H1 (cell line): ENCODE data around the gene DCDC2C. TPM values are rescaled to one million over a fixed set of nuclear protein-coding genes. Genes with fewer than 3 reads are reported as not detected.

Experiments used
- CTCF ChIA-PET: fragments of 300-600 bp; sonication (Branson Sonifier 250); formaldehyde crosslinking; loops from one replicate; lab custom pipeline; 2021; ENCODE audit not compliant: partially characterized antibody; lab: Charles Lee
- POLR2A ChIA-PET: fragments of 300-600 bp; sonication (Branson Sonifier 250); formaldehyde crosslinking; loops from one replicate; lab custom pipeline; 2021; ENCODE audit warnings: inconsistent platforms; ENCODE audit not compliant: partially characterized antibody; lab: Charles Lee
- DNase-seq, 2 experiments: peaks; one replicate each; pipeline versions ENCODE4 v3.0.0 to v3.0.0-alpha.2; 2010 to 2022; ENCODE audit warnings: low spot score in 2 of 2, low read depth in 1 of 2, mixed read lengths in 1 of 2
- FAIRE-seq: peaks from 2 replicates; lab custom pipeline; 2011; peaks lifted over from hg19 to GRCh38; lab: Jason Lieb, UNC
- H2AFZ ChIP-seq: 2 replicates; pipeline ENCODE4 v1.8.1; 2012; ENCODE audit warnings: low read length, inconsistent platforms
- H2AK5ac ChIP-seq: 2 replicates; pipeline ENCODE4 v1.6.1; 2013; ENCODE audit warnings: low read depth, low read length
- H2BK120ac ChIP-seq: replicated peaks from 2 replicates; pipeline ENCODE3; 2013; ENCODE audit warnings: low read depth, low read length, inconsistent platforms
- H2BK12ac ChIP-seq: 2 replicates; pipeline ENCODE4 v1.6.1; 2013; ENCODE audit warnings: low read depth, low read length
- H2BK15ac ChIP-seq: 2 replicates; pipeline ENCODE4 v1.6.1; 2013; ENCODE audit warnings: low read length
- H2BK20ac ChIP-seq: 2 replicates; pipeline ENCODE4 v1.6.1; 2013; ENCODE audit warnings: low read length
- H2BK5ac ChIP-seq: 2 replicates; pipeline ENCODE4 v1.6.1; 2013; ENCODE audit warnings: low read depth, low read length
- H3K14ac ChIP-seq: 2 replicates; pipeline ENCODE4 v1.6.1; 2013; ENCODE audit warnings: inconsistent platforms; ENCODE audit not compliant: insufficient read length
- H3K18ac ChIP-seq: 2 replicates; pipeline ENCODE4 v1.6.1; 2013; ENCODE audit warnings: low read length; ENCODE audit errors: extremely low read depth
- H3K23ac ChIP-seq: 2 replicates; pipeline ENCODE4 v1.6.1; 2013; ENCODE audit warnings: inconsistent platforms; ENCODE audit not compliant: insufficient read length
- H3K23me2 ChIP-seq: 2 replicates; pipeline ENCODE4 v1.6.1; 2013; ENCODE audit warnings: low read depth, low read length
- H3K27ac ChIP-seq: 2 replicates; pipeline ENCODE4 v1.6.1; 2011; ENCODE audit warnings: low read depth, low read length, inconsistent platforms
- H3K27me3 ChIP-seq, 4 experiments: replicated peaks in 1 of 4; 1 replicate in 1 of 4; 2 replicates in 3 of 4; pipeline versions ENCODE4 v1.6.1 to v1.8.1; 2011 to 2013; ENCODE audit warnings: low read length in 3 of 4, mild to moderate bottlenecking in 3 of 4, inconsistent platforms in 2 of 4, mixed read lengths in 2 of 4, moderate library complexity in 1 of 4; ENCODE audit not compliant: control insufficient read depth in 3 of 4, insufficient read depth in 3 of 4; ENCODE audit errors: extremely low read depth in 1 of 4
- H3K36me3 ChIP-seq, 4 experiments: 2 replicates each; pipeline versions ENCODE4 v1.6.1 to v1.8.1; 2011 to 2013; ENCODE audit warnings: mild to moderate bottlenecking in 4 of 4, low read length in 3 of 4, moderate library complexity in 2 of 4, control low read depth in 1 of 4, inconsistent platforms in 1 of 4; ENCODE audit not compliant: insufficient read depth in 4 of 4, control insufficient read depth in 2 of 4
- H3K4ac ChIP-seq: replicated peaks from 2 replicates; pipeline ENCODE3; 2013; ENCODE audit warnings: low read length, low read depth, mixed read lengths, inconsistent platforms; ENCODE audit not compliant: insufficient read length
- H3K4me1 ChIP-seq, 4 experiments: replicated peaks in 1 of 4; 1 replicate in 1 of 4; 2 replicates in 3 of 4; pipeline versions ENCODE4 v1.6.1 to v1.8.1; 2011 to 2013; ENCODE audit warnings: low read length in 3 of 4, inconsistent platforms in 2 of 4, mixed read lengths in 1 of 4; ENCODE audit not compliant: insufficient read depth in 4 of 4, control insufficient read depth in 3 of 4
- H3K4me2 ChIP-seq, 2 experiments: 2 replicates each; pipeline versions ENCODE4 v1.6.1 to v1.8.1; 2011 to 2013; ENCODE audit warnings: low read depth in 2 of 2, low read length in 2 of 2, control low read depth in 1 of 2, inconsistent platforms in 1 of 2, mild to moderate bottlenecking in 1 of 2; ENCODE audit not compliant: insufficient read depth in 1 of 2
- H3K4me3 ChIP-seq, 4 experiments: fragments of 200-600, 300-600 bp in 1 of 4; sonication (generic), shearing (Covaris generic), sonication (Bioruptor Twin) in 1 of 4; 2 replicates each; pipeline versions ENCODE4 v1.5.1 to v1.8.1; 2011 to 2016; ENCODE audit warnings: low read length in 4 of 4, low read depth in 3 of 4, control low read depth in 2 of 4, inconsistent platforms in 2 of 4, mild to moderate bottlenecking in 2 of 4, mixed read lengths in 1 of 4, moderate library complexity in 1 of 4; ENCODE audit not compliant: insufficient read depth in 2 of 4; ENCODE audit errors: extremely low read depth in 1 of 4
- H3K56ac ChIP-seq: replicated peaks from 2 replicates; pipeline ENCODE3; 2013; ENCODE audit warnings: low read depth, mild to moderate bottlenecking, mixed read lengths, low read length, inconsistent platforms; ENCODE audit not compliant: insufficient read length
- H3K79me1 ChIP-seq: 2 replicates; pipeline ENCODE4 v1.6.1; 2013; ENCODE audit warnings: low read depth, low read length, control low read depth
- H3K79me2 ChIP-seq, 2 experiments: 2 replicates each; pipeline versions ENCODE4 v1.6.1 to v1.8.1; 2012 to 2013; ENCODE audit warnings: low read length in 2 of 2, mild to moderate bottlenecking in 2 of 2, inconsistent platforms in 1 of 2; ENCODE audit not compliant: insufficient read depth in 2 of 2, control insufficient read depth in 1 of 2
- H3K9ac ChIP-seq, 4 experiments: replicated peaks in 1 of 4; 1 replicate in 1 of 4; 2 replicates in 3 of 4; pipeline versions ENCODE4 v1.6.1 to v1.8.1; 2011 to 2013; ENCODE audit warnings: low read depth in 3 of 4, low read length in 3 of 4, control low read depth in 2 of 4, mild to moderate bottlenecking in 2 of 4, moderate library complexity in 2 of 4, inconsistent platforms in 1 of 4; ENCODE audit errors: extremely low read depth in 1 of 4
- H3K9me3 ChIP-seq, 2 experiments: 2 replicates each; pipeline versions ENCODE4 v1.6.1 to v1.8.1; 2012 to 2013; ENCODE audit warnings: mild to moderate bottlenecking in 2 of 2, moderate library complexity in 2 of 2, control low read depth in 1 of 2, inconsistent platforms in 1 of 2, low read depth in 1 of 2, low read length in 1 of 2, mixed read lengths in 1 of 2; ENCODE audit not compliant: insufficient read depth in 2 of 2
- H4K20me1 ChIP-seq, 2 experiments: replicated peaks in 1 of 2; 2 replicates each; pipeline versions ENCODE3 to v1.8.1; 2011 to 2013; ENCODE audit warnings: inconsistent platforms in 2 of 2, low read length in 2 of 2, mild to moderate bottlenecking in 1 of 2; ENCODE audit not compliant: insufficient read depth in 2 of 2, control insufficient read depth in 1 of 2
- H4K5ac ChIP-seq: 2 replicates; pipeline ENCODE4 v1.6.1; 2013; ENCODE audit warnings: low read length, low read depth, mixed read lengths, inconsistent platforms; ENCODE audit not compliant: insufficient read length
- H4K8ac ChIP-seq: 2 replicates; pipeline ENCODE4 v1.8.0; 2013; ENCODE audit warnings: mild to moderate bottlenecking, moderate library complexity, low read length, inconsistent platforms; ENCODE audit not compliant: insufficient read depth; ENCODE audit errors: extremely low read depth
- H4K91ac ChIP-seq: replicated peaks from 2 replicates; pipeline ENCODE3; 2013; ENCODE audit warnings: low read length, mixed read lengths, inconsistent platforms; ENCODE audit not compliant: insufficient read length
- BRCA1 ChIP-seq: IDR thresholded peaks from 2 replicates; pipeline ENCODE4 v1.6.1; 2012; ENCODE audit warnings: low read depth, low read length, improper control_type of control experiment
- CBX5 ChIP-seq: fragments of 300-800, 300-1000 bp; sonication (generic); IDR thresholded peaks from 2 replicates; pipeline ENCODE4 v1.7.1; 2016; ENCODE audit warnings: antibody characterized with exemption, low read length, low read depth
- JUN ChIP-seq: IDR thresholded peaks from 2 replicates; pipeline ENCODE4 v1.6.1; 2011; ENCODE audit warnings: low read depth, mild to moderate bottlenecking, improper control_type of control experiment, low read length
- KDM5A ChIP-seq: fragments of 200-600 bp; IDR thresholded peaks from 2 replicates; pipeline ENCODE4 v1.7.1; 2012; ENCODE audit warnings: mild to moderate bottlenecking, low read length, inconsistent platforms, mixed read lengths
- RXRA ChIP-seq: IDR thresholded peaks from 2 replicates; pipeline ENCODE4 v1.6.1; 2011; ENCODE audit warnings: low read depth, mild to moderate bottlenecking, low read length, moderate library complexity; ENCODE audit not compliant: insufficient read depth
- SUZ12 ChIP-seq: fragments of 200-600 bp; sonication (generic); IDR thresholded peaks from 2 replicates; pipeline ENCODE4 v1.6.1; 2012; ENCODE audit warnings: mild to moderate bottlenecking, inconsistent platforms, low read length, moderate library complexity, mixed read lengths
- WGBS, 2 experiments: shearing (Covaris generic) in 1 of 2; methylation state at CpG; one replicate each; pipeline versions ENCODE4 v1.1.6 to v1.1.7; 2013 to 2015; ENCODE audit warnings: low lambda C conversion rate in 2 of 2, mixed read lengths in 2 of 2, inconsistent platforms in 1 of 2, low coverage in 1 of 2, missing lambda C conversion rate in 1 of 2; ENCODE audit not compliant: insufficient replicate concordance in 2 of 2, insufficient coverage in 1 of 2, insufficient read length in 1 of 2; ENCODE audit errors: extremely low coverage in 1 of 2, missing lambda C conversion rate in 1 of 2; 5-methylcytosine and 5-hydroxymethylcytosine counted together
- polyA plus RNA-seq, 7 experiments: library from polyadenylated mRNA; depleted of rRNA in 3 of 7; stranded (reverse) in 5 of 7; unstranded in 2 of 7; fragments of >200 nt in 5 of 7; fragments of 200-250 nt in 2 of 7; gene quantifications; 1 replicate in 5 of 7; 2 replicates in 1 of 7; 4 replicates in 1 of 7; pipeline versions ENCODE4 v1.2.1 to v1.2.3, GENCODE V29; 2011 to 2013; ENCODE audit warnings: missing spikeins in 2 of 7, mixed read lengths in 2 of 7
- total RNA-seq: library from RNA; stranded (reverse); fragmentation: NEBNext Ultra II Directional; extraction: Animal tissue kit (Norgen Biotek cat#: 25700); gene quantifications from 2 replicates; pipeline ENCODE4 v1.2.1, GENCODE V29; 2021

Gene DCDC2C
- total and polyA plus RNA-seq, 2 of the 8 experiments (the other 6 are each of a cell fraction or from before 2014, with no cell fraction given) = 0.50 TPM; not detected in 1

- Histone ChIP-seq H3K4ac (no peak overlapping the region), H3K4me2 (no peak overlapping the region), H4K91ac (no peak overlapping the region), H3K9me3 (peaks cover 0 to 4% of the 10 kb centered on the region in 2 experiments; a peak in 1 of 4 replicates), H3K18ac (no peak overlapping the region), H3K4me1 (no peaks in the 10 kb centered on the region), H3K23me2 (no peaks in the 10 kb centered on the region), H3K79me2 (no peaks in the 10 kb centered on the region), H3K4me3 (no peak overlapping the region), H3K9ac (no peak overlapping the region), H2BK5ac (no peak overlapping the region), H2BK15ac (no peak overlapping the region), H3K23ac (no peak overlapping the region), H3K27ac (no peak overlapping the region), H3K56ac (no peak overlapping the region), H2AK5ac (no peak overlapping the region), H3K36me3 (no peaks in the 10 kb centered on the region), H3K14ac (no peak overlapping the region), H2AFZ (no peak overlapping the region), H3K79me1 (no peaks in the 10 kb centered on the region), H2BK120ac (no peak overlapping the region), H2BK20ac (no peak overlapping the region), H2BK12ac (no peak overlapping the region), H4K20me1 (no peaks in the 10 kb centered on the region), H3K27me3 (no peaks in the 10 kb centered on the region; a peak in 1 of 7 replicates), H4K5ac (no peak overlapping the region), H4K8ac (peak overlapping the region; percentile 63; the same call in 1 of the 2 replicates)
- ChIA-PET POLR2A (no interaction called here), CTCF (interaction anchor here (1.0 to 9.8 kb wide), 10 partner anchors 10 to 630 kb away, joined by 3 to 79 read pairs (median 6); no protein-coding TSS in a partner anchor)
- no peak for TF ChIP-seq SUZ12
- TF ChIP-seq CBX5 = no peak
- TF ChIP-seq JUN = no peak
- no peak for TF ChIP-seq BRCA1
- no peak for TF ChIP-seq KDM5A
- no peak for TF ChIP-seq RXRA
- 91% methylated on average over 15 of the region's 19 CpGs; no CpG with 5 or more reads in 1 of the 2 experiments for WGBS, 2 experiments
- DNase-seq (no peak), FAIRE-seq (no peak)
These were observed 35.9 kb downstream of the DCDC2C start for GRCh38 chr2:3739313-3739712.
